SU-DHL-6 (cell line): Measurements from ENCODE around the gene HAPLN1.
"Not testable (repeated sequence)": the region's sequence is repeated elsewhere in the genome, so short reads cannot be mapped to it uniquely, and the experiment has no call there.

Experiments
- H2AFZ ChIP-seq: fragments of 200-600 bp; sonication (generic); 2 replicates; pipeline ENCODE4 v1.6.1; 2014; ENCODE audit warnings: low read depth, mild to moderate bottlenecking, moderate library complexity, mixed read lengths, antibody characterized with exemption, low read length; ENCODE audit not compliant: severe bottlenecking
- H3F3A ChIP-seq: fragments of 200-600 bp; shearing (Covaris generic); 2 replicates; pipeline ENCODE4 v1.6.0; 2016; ENCODE audit warnings: antibody characterized with exemption, mild to moderate bottlenecking; ENCODE audit not compliant: insufficient read depth
- H3K27ac ChIP-seq: fragments of 200-600 bp; sonication (generic); 2 replicates; pipeline ENCODE4 v1.5.1; 2016; ENCODE audit warnings: low read depth, mild to moderate bottlenecking, low read length, moderate library complexity, mixed read lengths
- H3K27me3 ChIP-seq: fragments of 200-600 bp; sonication (generic), shearing (Covaris generic); 2 replicates; pipeline ENCODE4 v1.6.0; 2014; ENCODE audit warnings: mild to moderate bottlenecking, low read length
- H3K36me3 ChIP-seq: fragments of 200-600 bp; sonication (generic); 2 replicates; pipeline ENCODE4 v1.6.1; 2014; ENCODE audit warnings: mild to moderate bottlenecking, low read length, mixed read lengths
- H3K4me2 ChIP-seq: fragments of 300-600, 200-600 bp; shearing (Covaris generic), sonication (generic); 2 replicates; pipeline ENCODE4 v1.6.0; 2014; ENCODE audit warnings: low read length, low read depth, mild to moderate bottlenecking; ENCODE audit not compliant: poor library complexity, severe bottlenecking
- H3K4me3 ChIP-seq: fragments of 200-600 bp; sonication (generic); 2 replicates; pipeline ENCODE4 v1.5.1; 2014; ENCODE audit warnings: antibody characterized with exemption, low read length, mild to moderate bottlenecking, mixed read lengths; ENCODE audit not compliant: insufficient read depth, poor library complexity, severe bottlenecking
- H3K79me2 ChIP-seq: fragments of 200-600 bp; sonication (generic); 2 replicates; pipeline ENCODE4 v1.6.1; 2014; ENCODE audit warnings: mild to moderate bottlenecking, low read length, moderate library complexity; ENCODE audit not compliant: insufficient read depth
- H3K9ac ChIP-seq: fragments of 200-600 bp; sonication (generic); 2 replicates; pipeline ENCODE4 v1.7.0; 2014; ENCODE audit warnings: mild to moderate bottlenecking, low read length
- H3K9me2 ChIP-seq: fragments of 200-600 bp; sonication (generic); replicated peaks from 2 replicates; pipeline ENCODE4 v1.6.1; 2014; ENCODE audit warnings: low read length; ENCODE audit not compliant: insufficient read depth
- H3K9me3 ChIP-seq: fragments of 200-600 bp; sonication (generic); 2 replicates; pipeline ENCODE4 v1.6.1; 2014; ENCODE audit warnings: low read length, mixed read lengths; ENCODE audit not compliant: insufficient read depth
- H4K20me1 ChIP-seq: fragments of 200-600 bp; sonication (generic); 2 replicates; pipeline ENCODE4 v1.6.1; 2014; ENCODE audit warnings: low read depth, mild to moderate bottlenecking, antibody characterized with exemption, low read length, moderate library complexity, mixed read lengths
- EZH2phosphoT487 ChIP-seq: fragments of 200-600 bp; sonication (generic), shearing (Covaris generic); conservative IDR thresholded peaks from 2 replicates; pipeline ENCODE4 v1.6.1; 2018; ENCODE audit warnings: mild to moderate bottlenecking, antibody characterized with exemption, low read length, moderate library complexity, mixed read lengths
- TF ChIP-seq, protein P1 (sequence below): fragments of 200-600 bp; sonication (generic); IDR thresholded peaks from one replicate; pipeline ENCODE4 v1.5.1; 2017; ENCODE audit warnings: antibody characterized with exemption, mild to moderate bottlenecking, low read length, moderate library complexity; ENCODE audit not compliant: insufficient read depth, poor library complexity, severe bottlenecking

The HAPLN1 gene

GRCh38 chr5:83742089-83742488 is 21.4 kb upstream of the HAPLN1 start:
- H3K27ac ChIP-seq, result no peak overlapping the region
- H4K20me1 ChIP-seq, result no peaks in the 10 kb centered on the region
- no peak overlapping the region for H3K9ac ChIP-seq
- no peaks in the 10 kb centered on the region for H3K9me2 ChIP-seq
- TF ChIP-seq, protein P1, sequence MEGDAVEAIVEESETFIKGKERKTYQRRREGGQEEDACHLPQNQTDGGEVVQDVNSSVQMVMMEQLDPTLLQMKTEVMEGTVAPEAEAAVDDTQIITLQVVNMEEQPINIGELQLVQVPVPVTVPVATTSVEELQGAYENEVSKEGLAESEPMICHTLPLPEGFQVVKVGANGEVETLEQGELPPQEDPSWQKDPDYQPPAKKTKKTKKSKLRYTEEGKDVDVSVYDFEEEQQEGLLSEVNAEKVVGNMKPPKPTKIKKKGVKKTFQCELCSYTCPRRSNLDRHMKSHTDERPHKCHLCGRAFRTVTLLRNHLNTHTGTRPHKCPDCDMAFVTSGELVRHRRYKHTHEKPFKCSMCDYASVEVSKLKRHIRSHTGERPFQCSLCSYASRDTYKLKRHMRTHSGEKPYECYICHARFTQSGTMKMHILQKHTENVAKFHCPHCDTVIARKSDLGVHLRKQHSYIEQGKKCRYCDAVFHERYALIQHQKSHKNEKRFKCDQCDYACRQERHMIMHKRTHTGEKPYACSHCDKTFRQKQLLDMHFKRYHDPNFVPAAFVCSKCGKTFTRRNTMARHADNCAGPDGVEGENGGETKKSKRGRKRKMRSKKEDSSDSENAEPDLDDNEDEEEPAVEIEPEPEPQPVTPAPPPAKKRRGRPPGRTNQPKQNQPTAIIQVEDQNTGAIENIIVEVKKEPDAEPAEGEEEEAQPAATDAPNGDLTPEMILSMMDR, result no peak
- no peak for TF ChIP-seq EZH2phosphoT487
- no peaks in the 10 kb centered on the region for H3K36me3 ChIP-seq
- H3F3A ChIP-seq, result no peaks in the 10 kb centered on the region
- no peaks in the 10 kb centered on the region for H3K9me3 ChIP-seq
- H3K79me2 ChIP-seq, result no peaks in the 10 kb centered on the region
- H3K27me3 ChIP-seq, result no peaks in the 10 kb centered on the region
- H3K4me2 ChIP-seq, result no peak overlapping the region
- no peak overlapping the region for H2AFZ ChIP-seq
- H3K4me3 ChIP-seq, result no peak overlapping the region

DNA sequence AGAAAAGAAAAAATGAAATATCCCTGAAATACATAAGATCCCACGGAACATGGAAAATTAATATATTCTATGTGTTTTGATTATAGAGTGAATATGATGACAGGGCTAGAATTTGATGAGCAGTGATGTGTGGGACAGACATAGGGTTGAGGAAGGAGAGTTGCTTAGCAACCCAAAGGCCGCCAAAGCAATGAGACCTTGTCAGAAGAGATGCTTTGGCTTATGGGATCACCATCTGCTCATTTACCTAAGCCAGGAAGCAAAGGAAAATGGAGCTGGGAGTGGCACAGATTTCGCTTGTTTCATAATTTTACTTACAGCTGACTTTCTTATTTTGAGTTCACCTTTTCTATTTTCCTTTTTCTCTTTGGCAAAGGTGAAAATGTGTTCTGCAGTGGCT is 20.9 kb upstream of the HAPLN1 start:
- Histone ChIP-seq H2AFZ (no peak overlapping the region), H3F3A (no peaks in the 10 kb centered on the region), H3K79me2 (no peaks in the 10 kb centered on the region), H3K9ac (no peak overlapping the region), H3K27me3 (no peaks in the 10 kb centered on the region), H3K27ac (no peak overlapping the region), H3K9me2 (no peaks in the 10 kb centered on the region), H3K9me3 (no peaks in the 10 kb centered on the region), H4K20me1 (no peaks in the 10 kb centered on the region), H3K4me2 (peak overlapping the region; percentile 56), H3K4me3 (no peak overlapping the region), H3K36me3 (no peaks in the 10 kb centered on the region)
- TF ChIP-seq, protein P1, result no peak
- TF ChIP-seq EZH2phosphoT487, result no peak

DNA sequence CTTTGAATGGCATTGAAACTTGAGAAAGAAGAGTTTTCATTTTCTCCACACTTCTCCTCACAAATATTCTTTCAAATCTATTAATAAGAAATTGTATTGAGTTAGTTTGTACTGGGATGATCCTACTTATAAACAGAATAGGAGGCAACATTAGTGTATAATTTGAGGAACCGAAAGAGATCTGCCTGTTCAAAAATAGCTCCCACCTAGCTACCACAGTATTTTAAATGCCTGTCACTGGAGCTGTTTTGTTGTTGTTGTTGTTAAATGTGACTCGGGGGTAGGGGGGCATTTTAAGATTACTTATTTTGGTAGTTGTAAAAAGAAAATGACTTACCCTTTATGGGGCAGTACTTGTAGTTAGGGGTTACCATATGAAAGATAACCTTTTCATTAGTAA is 20.1 kb upstream of the HAPLN1 start:
- Histone ChIP-seq H3K9me2 (no peaks in the 10 kb centered on the region), H3K9ac (no peak overlapping the region), H4K20me1 (no peaks in the 10 kb centered on the region), H2AFZ (no peak overlapping the region), H3K9me3 (no peaks in the 10 kb centered on the region), H3K4me2 (peak overlapping the region; percentile 56), H3F3A (no peaks in the 10 kb centered on the region), H3K79me2 (no peaks in the 10 kb centered on the region), H3K36me3 (no peaks in the 10 kb centered on the region), H3K4me3 (no peak overlapping the region), H3K27me3 (no peaks in the 10 kb centered on the region), H3K27ac (peak overlapping the region; percentile 22)
- no peak for TF ChIP-seq EZH2phosphoT487
- TF ChIP-seq, protein P1, result no peak

- H3K36me3 ChIP-seq, H3K79me2 ChIP-seq, H3K4me2 ChIP-seq, H4K20me1 ChIP-seq, H3F3A ChIP-seq, H3K9me2 ChIP-seq, H3K9me3 ChIP-seq, H3K9ac ChIP-seq, H2AFZ ChIP-seq, H3K4me3 ChIP-seq, H3K27me3 ChIP-seq, H3K27ac ChIP-seq: not testable (repeated sequence)
Measured at GRCh38 chr5:83736169-83736568, 15.5 kb upstream of the HAPLN1 start.

DNA sequence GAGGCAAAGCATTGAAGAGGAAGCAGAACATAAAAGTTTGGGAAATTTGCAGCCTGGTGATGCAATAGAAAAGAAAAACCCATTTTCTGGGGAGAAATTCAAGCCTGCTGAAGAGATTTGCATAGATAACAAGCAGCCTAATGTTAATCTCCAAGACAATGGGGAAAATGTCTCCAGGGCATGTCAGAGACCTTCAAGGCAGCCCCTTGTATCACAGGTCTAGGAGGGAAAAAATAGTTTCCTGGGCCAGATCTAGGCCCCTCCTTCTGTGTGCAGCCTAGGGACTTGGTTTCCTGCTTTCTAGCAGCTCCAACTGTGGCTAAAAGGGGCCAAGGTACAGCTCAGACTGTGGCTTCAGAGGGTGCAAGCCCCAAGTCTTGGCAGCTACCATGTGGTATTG is 14.4 kb upstream of the HAPLN1 start:
- not testable (repeated sequence) for H3K9ac ChIP-seq, H3F3A ChIP-seq, H3K4me3 ChIP-seq, H3K27me3 ChIP-seq, H3K79me2 ChIP-seq, H2AFZ ChIP-seq, H3K4me2 ChIP-seq, H3K9me2 ChIP-seq, H3K27ac ChIP-seq, H3K36me3 ChIP-seq, H4K20me1 ChIP-seq, H3K9me3 ChIP-seq
